ENCODE results near the gene ATP5MG. TPM values are rescaled to one million over a fixed set of nuclear protein-coding genes. Genes with fewer than 3 reads are reported as not detected.

The ATP5MG gene
- polyA plus RNA-seq, 3 donors, result 257 to 688 (median 648) TPM

GRCh38 chr11:118427707-118428106 lies 26.3 kb downstream of the ATP5MG start:
- Histone ChIP-seq H2AFZ (ENCODE audit: insufficient read depth, low read depth, low read length, poor library complexity, severe bottlenecking) (no peak overlapping the region), H3K4me3 (replicated peaks in 1 of 3; ENCODE audit: low read depth in 2 of 3, low read length in 3 of 3) (no peak overlapping the region), H3K9me3 (replicated peaks in 1 of 2; ENCODE audit: control insufficient read depth in 1 of 2, insufficient read depth in 1 of 2, low read length in 2 of 2) (no peaks in the 10 kb centered on the region), H3K4me2 (replicated peaks; ENCODE audit: extremely low read depth, low read length, poor library complexity, severe bottlenecking) (no peak overlapping the region), H3K4me1 (ENCODE audit: control insufficient read depth in 1 of 2, insufficient read depth in 2 of 2, low read length in 2 of 2) (no peaks in the 10 kb centered on the region), H4K20me1 (ENCODE audit: insufficient read depth, low read length) (no peaks in the 10 kb centered on the region), H3K27ac (ENCODE audit: low read depth in 1 of 2, low read length in 2 of 2) (no peak overlapping the region), H3K36me3 (replicated peaks in 1 of 2; ENCODE audit: control insufficient read depth in 1 of 2, insufficient read depth in 2 of 2, low read length in 2 of 2) (no peaks in the 10 kb centered on the region), H3K79me2 (ENCODE audit: insufficient read depth, low read length) (no peaks in the 10 kb centered on the region), H3K27me3 (ENCODE audit: control insufficient read depth in 2 of 2, insufficient read depth in 2 of 2, low read length in 2 of 2) (no peaks in the 10 kb centered on the region), H3K9ac (ENCODE audit: insufficient read depth, low read length, poor library complexity, severe bottlenecking) (no peak overlapping the region)
- no peaks in the 10 kb centered on the region for H3K36me3 Mint-ChIP-seq
- no peak for TF ChIP-seq CTCF (IDR thresholded peaks at IDR 0.05)
- no peak for DNase-seq
- intact Hi-C loops (cut with micrococcal nuclease), result no loop called here
- no peak overlapping the region for H3K4me3 Mint-ChIP-seq
- H3K9me3 Mint-ChIP-seq, result no peaks in the 10 kb centered on the region
- no peaks in the 10 kb centered on the region for H3K4me1 Mint-ChIP-seq
- no CpG with 5 or more reads among the region's 1 CpG for WGBS (ENCODE audit: insufficient coverage)
- no peak overlapping the region for H3K27ac Mint-ChIP-seq
- H3K27me3 Mint-ChIP-seq (ENCODE audit: low read depth in 3 of 3), result peaks cover 0 to 4% (median 2%) of the 10 kb centered on the region in 3 donors

GRCh38 chr11:118430956-118431355 lies 29.6 kb downstream of the ATP5MG start:
- Histone ChIP-seq H4K20me1 (ENCODE audit: insufficient read depth, low read length) (no peaks in the 10 kb centered on the region), H3K4me2 (replicated peaks; ENCODE audit: extremely low read depth, low read length, poor library complexity, severe bottlenecking) (no peak overlapping the region), H3K4me3 (replicated peaks in 1 of 3; ENCODE audit: low read depth in 2 of 3, low read length in 3 of 3) (no peak overlapping the region), H3K4me1 (ENCODE audit: control insufficient read depth in 1 of 2, insufficient read depth in 2 of 2, low read length in 2 of 2) (peaks cover 13 to 15% of the 10 kb centered on the region in 2 donors), H2AFZ (ENCODE audit: insufficient read depth, low read depth, low read length, poor library complexity, severe bottlenecking) (no peak overlapping the region), H3K27ac (ENCODE audit: low read depth in 1 of 2, low read length in 2 of 2) (no peak overlapping the region), H3K9me3 (replicated peaks in 1 of 2; ENCODE audit: control insufficient read depth in 1 of 2, insufficient read depth in 1 of 2, low read length in 2 of 2) (no peaks in the 10 kb centered on the region), H3K27me3 (ENCODE audit: control insufficient read depth in 2 of 2, insufficient read depth in 2 of 2, low read length in 2 of 2) (no peaks in the 10 kb centered on the region), H3K9ac (ENCODE audit: insufficient read depth, low read length, poor library complexity, severe bottlenecking) (no peak overlapping the region), H3K79me2 (ENCODE audit: insufficient read depth, low read length) (no peaks in the 10 kb centered on the region), H3K36me3 (replicated peaks in 1 of 2; ENCODE audit: control insufficient read depth in 1 of 2, insufficient read depth in 2 of 2, low read length in 2 of 2) (no peaks in the 10 kb centered on the region)
- WGBS (ENCODE audit: insufficient coverage), result 100% methylated on average over 1 of the region's 2 CpGs
- Mint-ChIP-seq H3K4me3 (no peak overlapping the region), H3K36me3 (no peaks in the 10 kb centered on the region), H3K9me3 (no peaks in the 10 kb centered on the region), H3K4me1 (peaks cover 13% of the 10 kb centered on the region), H3K27me3 (ENCODE audit: low read depth in 3 of 3) (peaks cover 0 to 6% (median 4%) of the 10 kb centered on the region in 3 donors), H3K27ac (no peak overlapping the region)
- no peak for DNase-seq
- TF ChIP-seq CTCF (IDR thresholded peaks at IDR 0.05), result no peak
- intact Hi-C loops (cut with micrococcal nuclease), result no loop called here
